HepG2 (cell line): ENCODE measurements around the gene FMN2. TPM values are rescaled to one million over a fixed set of nuclear protein-coding genes. Genes with fewer than 3 reads are reported as not detected.

ENCODE experiments used
- ATAC-seq: fragments of 200-7000 bp; cut with Tn5 transposase; 3 replicates; pipeline ENCODE4 v1.9.1; 2020; ENCODE audit warnings: mild to moderate bottlenecking, moderate library complexity
- BruUV-seq: library from RNA; stranded (reverse); fragments of 400-500 nt; replicated peaks from 2 replicates; lab custom pipeline; 2021; lab: Mats Ljungman, UMichigan
- CTCF ChIA-PET: fragments of 300-600 bp; formaldehyde crosslinking; extraction: SDS; loops from one replicate; lab custom pipeline; 2021; ENCODE audit warnings: low total read pairs, inconsistent platforms, low intra/inter-chr PET ratio; lab: Yijun Ruan, JAX
- POLR2A ChIA-PET: fragments of 350-600 bp; sonication (Branson Sonifier 250); formaldehyde crosslinking; loops from one replicate; lab custom pipeline; 2020; ENCODE audit warnings: antibody characterized with exemption, inconsistent platforms; lab: Yijun Ruan, JAX
- DNase-seq: peaks from one replicate; pipeline ENCODE4 v3.0.0-alpha.2; 2015; ENCODE audit warnings: low spot score
- FAIRE-seq: peaks from 3 replicates; lab custom pipeline; 2011; peaks lifted over from hg19 to GRCh38; lab: Jason Lieb, UNC
- H2AFZ ChIP-seq: one replicate; pipeline ENCODE4 v1.6.1; 2011; ENCODE audit warnings: low read length, inconsistent platforms
- H3K27ac ChIP-seq: fragments of 300-600 bp; 3 replicates; pipeline ENCODE4 v1.8.0; 2011; ENCODE audit warnings: mixed run types, mild to moderate bottlenecking, mixed read lengths, low read length, inconsistent platforms; ENCODE audit not compliant: insufficient read depth; ENCODE audit errors: extremely low read length
- H3K27me3 ChIP-seq, 2 experiments: fragments of 200-600 bp in 1 of 2; 2 replicates in 1 of 2; 3 replicates in 1 of 2; pipeline versions ENCODE4 v1.6.0 to v1.8.0; 2011; ENCODE audit warnings: low read length in 2 of 2, mild to moderate bottlenecking in 2 of 2, moderate library complexity in 2 of 2, inconsistent platforms in 1 of 2; ENCODE audit not compliant: insufficient read depth in 2 of 2, control insufficient read depth in 1 of 2
- H3K36me3 ChIP-seq, 2 experiments: fragments of 200-600 bp in 1 of 2; replicated peaks in 1 of 2; 2 replicates in 1 of 2; 3 replicates in 1 of 2; pipeline versions ENCODE4 v1.5.1 to v1.8.0; 2011; ENCODE audit warnings: low read length in 2 of 2, inconsistent platforms in 1 of 2; ENCODE audit not compliant: insufficient read depth in 2 of 2, control insufficient read depth in 1 of 2
- H3K4me1 ChIP-seq: 2 replicates; pipeline ENCODE4 v1.5.1; 2012; ENCODE audit warnings: low read length, inconsistent platforms; ENCODE audit not compliant: insufficient read depth
- H3K4me2 ChIP-seq: 2 replicates; pipeline ENCODE4 v1.6.0; 2011; ENCODE audit warnings: low read depth, low read length, inconsistent platforms
- H3K4me3 ChIP-seq, 3 experiments: fragments of 200-600 bp in 1 of 3; sonication (generic), shearing (Covaris generic) in 1 of 3; replicated peaks in 1 of 3; 2 replicates each; pipeline ENCODE4 v1.5.1; 2011 to 2016; ENCODE audit warnings: low read length in 3 of 3, inconsistent platforms in 2 of 3, low read depth in 2 of 3, mild to moderate bottlenecking in 2 of 3, control low read depth in 1 of 3, mixed read lengths in 1 of 3; ENCODE audit not compliant: insufficient read depth in 1 of 3
- H3K79me2 ChIP-seq: one replicate; pipeline ENCODE4 v1.6.1; 2011; ENCODE audit warnings: low read length, inconsistent platforms; ENCODE audit not compliant: insufficient read depth
- H3K9ac ChIP-seq: 2 replicates; pipeline ENCODE4 v1.6.0; 2011; ENCODE audit warnings: mild to moderate bottlenecking, low read depth, low read length, inconsistent platforms; ENCODE audit not compliant: insufficient read depth
- H3K9me3 ChIP-seq: 2 replicates; pipeline ENCODE4 v1.5.1; 2012; ENCODE audit warnings: mild to moderate bottlenecking, low read length
- H4K20me1 ChIP-seq: 2 replicates; pipeline ENCODE4 v1.6.0; 2011; ENCODE audit warnings: inconsistent platforms, mild to moderate bottlenecking, low read length, moderate library complexity; ENCODE audit not compliant: insufficient read depth
- ETS1 ChIP-seq: sonication (generic); formaldehyde crosslinking; IDR thresholded peaks from 2 replicates; pipeline ENCODE4 v1.4.0; 2020; ENCODE audit warnings: missing genetic modification reagents
- FOXK1 ChIP-seq: sonication (generic); formaldehyde crosslinking; IDR thresholded peaks from 2 replicates; pipeline ENCODE4 v1.4.0; 2020; ENCODE audit warnings: low read depth, missing genetic modification reagents, borderline replicate concordance
- NFKBIZ ChIP-seq: IDR thresholded peaks from 2 replicates; pipeline ENCODE4 v1.6.1; 2018; ENCODE audit warnings: missing genetic modification reagents, missing compliant biosample characterization
- NR2C2 ChIP-seq: sonication (generic); formaldehyde crosslinking; IDR thresholded peaks from 2 replicates; pipeline ENCODE4 v1.4.0; 2020; ENCODE audit warnings: missing genetic modification reagents, mild to moderate bottlenecking, moderate library complexity, borderline replicate concordance
- SOX6 ChIP-seq, 2 experiments: fragments of 450-650 bp in 1 of 2; sonication (generic) in 1 of 2; formaldehyde crosslinking in 1 of 2; IDR thresholded peaks; 2 replicates each; pipeline versions ENCODE4 v1.4.0 to v1.6.1; 2017 to 2020; ENCODE audit warnings: antibody characterized with exemption in 1 of 2, mild to moderate bottlenecking in 1 of 2, missing genetic modification reagents in 1 of 2
- ZNF20 ChIP-seq: sonication (generic); formaldehyde crosslinking; IDR thresholded peaks from 2 replicates; pipeline ENCODE4 v1.4.0; 2020; ENCODE audit warnings: mild to moderate bottlenecking, moderate library complexity, missing genetic modification reagents
- ZNF296 ChIP-seq: sonication (generic); formaldehyde crosslinking; conservative IDR thresholded peaks from 2 replicates; pipeline ENCODE4 v1.5.0; 2020; ENCODE audit warnings: mild to moderate bottlenecking, missing genetic modification reagents
- ZNF580 ChIP-seq: IDR thresholded peaks from 2 replicates; pipeline ENCODE4 v1.6.1; 2016; ENCODE audit warnings: low read depth, borderline replicate concordance
- ZNF598 ChIP-seq: sonication (generic); formaldehyde crosslinking; IDR thresholded peaks from 2 replicates; pipeline ENCODE4 v1.5.1; 2020; ENCODE audit warnings: mild to moderate bottlenecking, missing genetic modification reagents, borderline replicate concordance
- WGBS: methylation state at CpG from one replicate; pipeline ENCODE4 v1.1.6; 2017; ENCODE audit warnings: low lambda C conversion rate; 5-methylcytosine and 5-hydroxymethylcytosine counted together
- in situ Hi-C: cut with HindIII; loops from 2 replicates; pipeline ENCODE4 v1.10.0; 2017; ENCODE audit warnings: low pct_unique_long_range_greater_than_20kb; ENCODE audit not compliant: extremely low pct_ligation_motif_present
- intact Hi-C: fragments of 100-400 bp; cut with micrococcal nuclease; formaldehyde crosslinking; loops from one replicate; pipeline ENCODE4 v1.10.0; 2022; ENCODE audit not compliant: unreplicated experiment
- polyA plus RNA-seq, 8 experiments: library from polyadenylated mRNA; depleted of rRNA in 3 of 8; stranded (reverse) in 7 of 8; unstranded in 1 of 8; fragments of >200 nt; fragmentation: Illumina TruSeq in 4 of 8; extraction: Trizol in 4 of 8; gene quantifications; 2 replicates each; pipeline versions ENCODE4 v1.2.1 to v1.2.3, GENCODE V29; 2011 to 2016; ENCODE audit warnings: low read depth in 4 of 8, missing spikeins in 1 of 8, mixed read lengths in 1 of 8; ENCODE audit not compliant: insufficient read depth in 1 of 8
- total RNA-seq, 5 experiments: library from RNA; depleted of rRNA; stranded (reverse); fragments of >200 nt; fragmentation: Illumina TruSeq; extraction: Trizol; gene quantifications; 2 replicates each; pipeline ENCODE4 v1.2.3, GENCODE V29; 2016; ENCODE audit warnings: low read depth in 1 of 5
- TF ChIP-seq, protein P1 (sequence below): sonication (generic); formaldehyde crosslinking; IDR thresholded peaks from 2 replicates; pipeline ENCODE4 v1.4.0; 2020; ENCODE audit warnings: missing genetic modification reagents, low read depth, mild to moderate bottlenecking, borderline replicate concordance
- TF ChIP-seq, protein P2 (sequence below): sonication (generic); formaldehyde crosslinking; IDR thresholded peaks from 2 replicates; pipeline ENCODE4 v1.4.0; 2020; ENCODE audit warnings: missing genetic modification reagents
- TF ChIP-seq, protein P3 (sequence below), 2 experiments: sonication (generic) in 1 of 2; formaldehyde crosslinking in 1 of 2; IDR thresholded peaks; 2 replicates each; pipeline versions ENCODE4 v1.6.1 to v1.9.0; 2014 to 2022; ENCODE audit warnings: antibody characterized with exemption in 1 of 2, borderline replicate concordance in 1 of 2, inconsistent platforms in 1 of 2, low read depth in 1 of 2, missing genetic modification reagents in 1 of 2

FMN2 gene
- total and polyA plus RNA-seq, 2 of the 13 experiments (the other 11 are each of a cell fraction or from before 2014, with no cell fraction given), result not detected

GRCh38 chr1:240074908-240075307 is 16.8 kb upstream of the FMN2 start (continued):
- TF ChIP-seq ETS1 (no peak), NFKBIZ (CRISPR knock-in tag) (no peak), ZNF598 (CRISPR knock-in tag) (no peak)
- TF ChIP-seq, protein P1, sequence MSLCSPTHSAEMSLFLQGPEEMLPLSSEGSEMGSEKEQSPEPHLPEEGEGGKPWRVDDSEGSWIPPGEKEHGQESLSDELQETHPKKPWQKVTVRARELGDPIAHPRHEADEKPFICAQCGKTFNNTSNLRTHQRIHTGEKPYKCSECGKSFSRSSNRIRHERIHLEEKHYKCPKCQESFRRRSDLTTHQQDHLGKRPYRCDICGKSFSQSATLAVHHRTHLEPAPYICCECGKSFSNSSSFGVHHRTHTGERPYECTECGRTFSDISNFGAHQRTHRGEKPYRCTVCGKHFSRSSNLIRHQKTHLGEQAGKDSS, result no peak

DNA sequence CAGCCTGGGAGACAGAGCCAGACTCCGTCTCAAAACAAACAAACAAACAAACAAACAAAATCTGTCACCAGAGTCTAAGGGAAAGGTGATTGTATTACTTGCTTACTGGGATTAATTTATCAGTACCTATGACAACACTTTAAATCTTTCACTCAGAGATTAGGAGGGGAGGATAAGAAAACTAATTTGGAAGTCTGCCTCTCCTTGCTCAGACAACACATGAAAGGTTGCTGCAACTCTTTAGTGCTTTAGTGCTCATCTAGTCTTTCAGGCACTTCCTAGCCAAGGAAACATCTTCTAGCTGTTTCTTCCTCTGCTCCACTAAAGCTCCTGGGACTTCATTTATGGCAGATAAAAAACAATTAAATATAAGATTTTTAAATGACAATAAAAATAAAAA is 7.3 kb upstream of the FMN2 start:
- intact Hi-C loops (no loop called here), in situ Hi-C loops (no loop called here)
- Histone ChIP-seq H3K9me3 (no peaks in the 10 kb centered on the region), H3K4me1 (no peaks in the 10 kb centered on the region), H2AFZ (no peak overlapping the region), H3K36me3 (no peaks in the 10 kb centered on the region), H3K9ac (no peak overlapping the region), H3K27ac (no peak overlapping the region), H3K79me2 (no peaks in the 10 kb centered on the region), H3K4me3 (no peak overlapping the region), H3K27me3 (peaks cover 0 to 6% of the 10 kb centered on the region in 2 experiments; a peak in 1 of 5 replicates), H3K4me2 (no peak overlapping the region), H4K20me1 (no peaks in the 10 kb centered on the region)
- ChIA-PET POLR2A (no interaction called here), CTCF (no interaction called here)
- FAIRE-seq, result no peak
- ATAC-seq, result no peak
- WGBS, result 40% methylated on average over 1 of the region's 1 CpG
- no peak for DNase-seq
- BruUV-seq, result no TSS peak
- no peak for TF ChIP-seq ZNF580
- TF ChIP-seq, protein P2, sequence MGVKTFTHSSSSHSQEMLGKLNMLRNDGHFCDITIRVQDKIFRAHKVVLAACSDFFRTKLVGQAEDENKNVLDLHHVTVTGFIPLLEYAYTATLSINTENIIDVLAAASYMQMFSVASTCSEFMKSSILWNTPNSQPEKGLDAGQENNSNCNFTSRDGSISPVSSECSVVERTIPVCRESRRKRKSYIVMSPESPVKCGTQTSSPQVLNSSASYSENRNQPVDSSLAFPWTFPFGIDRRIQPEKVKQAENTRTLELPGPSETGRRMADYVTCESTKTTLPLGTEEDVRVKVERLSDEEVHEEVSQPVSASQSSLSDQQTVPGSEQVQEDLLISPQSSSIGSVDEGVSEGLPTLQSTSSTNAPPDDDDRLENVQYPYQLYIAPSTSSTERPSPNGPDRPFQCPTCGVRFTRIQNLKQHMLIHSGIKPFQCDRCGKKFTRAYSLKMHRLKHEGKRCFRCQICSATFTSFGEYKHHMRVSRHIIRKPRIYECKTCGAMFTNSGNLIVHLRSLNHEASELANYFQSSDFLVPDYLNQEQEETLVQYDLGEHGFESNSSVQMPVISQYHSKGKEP (CRISPR knock-in tag), result no peak
- no peak for TF ChIP-seq SOX6 (IDR thresholded peaks at IDR 0.05)
- no peak for TF ChIP-seq SOX6 (CRISPR knock-in tag; IDR thresholded peaks at IDR 0.05)
- no peak for TF ChIP-seq NR2C2 (CRISPR knock-in tag)
- TF ChIP-seq ZNF20, result no peak
- no peak for TF ChIP-seq ZNF296 (CRISPR knock-in tag)
- TF ChIP-seq, protein P3, sequence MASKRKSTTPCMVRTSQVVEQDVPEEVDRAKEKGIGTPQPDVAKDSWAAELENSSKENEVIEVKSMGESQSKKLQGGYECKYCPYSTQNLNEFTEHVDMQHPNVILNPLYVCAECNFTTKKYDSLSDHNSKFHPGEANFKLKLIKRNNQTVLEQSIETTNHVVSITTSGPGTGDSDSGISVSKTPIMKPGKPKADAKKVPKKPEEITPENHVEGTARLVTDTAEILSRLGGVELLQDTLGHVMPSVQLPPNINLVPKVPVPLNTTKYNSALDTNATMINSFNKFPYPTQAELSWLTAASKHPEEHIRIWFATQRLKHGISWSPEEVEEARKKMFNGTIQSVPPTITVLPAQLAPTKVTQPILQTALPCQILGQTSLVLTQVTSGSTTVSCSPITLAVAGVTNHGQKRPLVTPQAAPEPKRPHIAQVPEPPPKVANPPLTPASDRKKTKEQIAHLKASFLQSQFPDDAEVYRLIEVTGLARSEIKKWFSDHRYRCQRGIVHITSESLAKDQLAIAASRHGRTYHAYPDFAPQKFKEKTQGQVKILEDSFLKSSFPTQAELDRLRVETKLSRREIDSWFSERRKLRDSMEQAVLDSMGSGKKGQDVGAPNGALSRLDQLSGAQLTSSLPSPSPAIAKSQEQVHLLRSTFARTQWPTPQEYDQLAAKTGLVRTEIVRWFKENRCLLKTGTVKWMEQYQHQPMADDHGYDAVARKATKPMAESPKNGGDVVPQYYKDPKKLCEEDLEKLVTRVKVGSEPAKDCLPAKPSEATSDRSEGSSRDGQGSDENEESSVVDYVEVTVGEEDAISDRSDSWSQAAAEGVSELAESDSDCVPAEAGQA (IDR thresholded peaks at IDR 0.05; ENCODE audit: low read depth), result no peak
- TF ChIP-seq, protein P3 (CRISPR knock-in tag; IDR thresholded peaks at IDR 0.05; ENCODE audit: borderline replicate concordance), result no peak
- TF ChIP-seq FOXK1, result no peak
